ENCODE data around the gene GTF3C5.

DNA sequence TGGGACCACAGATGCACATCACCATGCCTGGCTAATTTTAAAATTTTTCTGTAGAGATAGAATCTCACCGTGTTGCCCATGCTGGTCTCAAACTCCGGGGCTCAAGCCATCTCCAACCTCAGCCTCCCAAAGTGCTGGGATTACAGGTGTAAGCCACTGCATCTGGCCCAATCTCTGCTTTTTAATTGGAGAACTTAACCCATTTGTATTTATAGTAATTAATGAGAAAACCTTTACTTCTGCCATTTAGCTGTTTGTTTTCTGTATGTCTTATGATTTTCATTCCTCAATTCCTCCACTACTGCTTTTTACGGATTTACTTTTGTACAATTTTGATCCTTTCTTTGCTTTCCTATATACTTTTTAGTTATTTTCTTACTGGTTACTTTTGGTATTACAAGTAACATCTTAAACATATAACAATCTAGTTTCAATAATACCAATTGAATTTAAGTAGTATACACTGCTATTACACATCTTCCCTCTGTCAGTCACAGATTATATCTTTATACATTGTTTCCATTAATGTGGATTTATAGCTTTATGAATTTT lies 64.1 kb downstream of the GTF3C5 start:
- TF ChIP-seq, protein P1, sequence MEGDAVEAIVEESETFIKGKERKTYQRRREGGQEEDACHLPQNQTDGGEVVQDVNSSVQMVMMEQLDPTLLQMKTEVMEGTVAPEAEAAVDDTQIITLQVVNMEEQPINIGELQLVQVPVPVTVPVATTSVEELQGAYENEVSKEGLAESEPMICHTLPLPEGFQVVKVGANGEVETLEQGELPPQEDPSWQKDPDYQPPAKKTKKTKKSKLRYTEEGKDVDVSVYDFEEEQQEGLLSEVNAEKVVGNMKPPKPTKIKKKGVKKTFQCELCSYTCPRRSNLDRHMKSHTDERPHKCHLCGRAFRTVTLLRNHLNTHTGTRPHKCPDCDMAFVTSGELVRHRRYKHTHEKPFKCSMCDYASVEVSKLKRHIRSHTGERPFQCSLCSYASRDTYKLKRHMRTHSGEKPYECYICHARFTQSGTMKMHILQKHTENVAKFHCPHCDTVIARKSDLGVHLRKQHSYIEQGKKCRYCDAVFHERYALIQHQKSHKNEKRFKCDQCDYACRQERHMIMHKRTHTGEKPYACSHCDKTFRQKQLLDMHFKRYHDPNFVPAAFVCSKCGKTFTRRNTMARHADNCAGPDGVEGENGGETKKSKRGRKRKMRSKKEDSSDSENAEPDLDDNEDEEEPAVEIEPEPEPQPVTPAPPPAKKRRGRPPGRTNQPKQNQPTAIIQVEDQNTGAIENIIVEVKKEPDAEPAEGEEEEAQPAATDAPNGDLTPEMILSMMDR (IDR thresholded peaks at IDR 0.05; ENCODE audit: poor library complexity): no peak
- TF ChIP-seq EZH2 (IDR thresholded peaks at IDR 0.05; ENCODE audit: borderline replicate concordance) (no peak), EZH2phosphoT487 (IDR thresholded peaks at IDR 0.05; ENCODE audit: low read depth, severe bottlenecking, unreplicated experiment) (no peak)

All from hepatocyte (in vitro differentiated cells).